HG02981 (cell line): Measurements from ENCODE around the gene OR10J5.
"Not testable (repeated sequence)": the region's sequence is repeated elsewhere in the genome, so short reads cannot be mapped to it uniquely, and the experiment has no call there.

Experiments
- ATAC-seq: cut with Tn5 transposase; IDR thresholded peaks from one replicate; pipeline ENCODE4 v1.9.1; 2021; ENCODE audit warnings: mild to moderate bottlenecking, moderate library complexity; ENCODE audit not compliant: unreplicated experiment

The OR10J5 gene

GRCh38 chr1:159535907-159536306 lies at the start of gene OR10J5:
Gene OR10J5, minus strand, starts transcription at chr1:159536007. Its CDS starts 0 bp downstream, at chr1:159536007.
- ATAC-seq: no peak

GRCh38 chr1:159584536-159584935 lies 48.7 kb upstream of the OR10J5 start:
- ATAC-seq: no peak

- ATAC-seq: no peak
These were observed 45.6 kb upstream of the OR10J5 start for GRCh38 chr1:159581422-159581821.

GRCh38 chr1:159580340-159580739 lies 44.5 kb upstream of the OR10J5 start:
- no peak for ATAC-seq

- ATAC-seq: no peak
These were observed 41.6 kb upstream of the OR10J5 start for GRCh38 chr1:159577446-159577845.

- no peak for ATAC-seq
These were observed 26.9 kb upstream of the OR10J5 start for GRCh38 chr1:159562680-159563079.

- no peak for ATAC-seq
These were observed 25.7 kb upstream of the OR10J5 start for GRCh38 chr1:159561497-159561896.

- no peak for ATAC-seq
These were observed 24.8 kb upstream of the OR10J5 start for GRCh38 chr1:159560599-159560998.

GRCh38 chr1:159556931-159557369 lies 21.1 kb upstream of the OR10J5 start:
- ATAC-seq: no peak

GRCh38 chr1:159554696-159555095 lies 18.9 kb upstream of the OR10J5 start:
- ATAC-seq: no peak

- no peak for ATAC-seq
These were observed 18.5 kb upstream of the OR10J5 start for GRCh38 chr1:159554261-159554660.

GRCh38 chr1:159548126-159548525 lies 12.3 kb upstream of the OR10J5 start:
- no peak for ATAC-seq

GRCh38 chr1:159532922-159533321 lies 2.9 kb downstream of the OR10J5 start:
- no peak for ATAC-seq

- ATAC-seq: not testable (repeated sequence)
These were observed 11.0 kb downstream of the OR10J5 start for GRCh38 chr1:159524792-159525191.

GRCh38 chr1:159510229-159510541 lies 25.6 kb downstream of the OR10J5 start:
- no peak for ATAC-seq

- ATAC-seq: no peak
These were observed 26.2 kb downstream of the OR10J5 start for GRCh38 chr1:159509440-159510228.

- ATAC-seq: no peak
These were observed 26.9 kb downstream of the OR10J5 start for GRCh38 chr1:159508951-159509350.

GRCh38 chr1:159505676-159506075 lies 30.1 kb downstream of the OR10J5 start:
- no peak for ATAC-seq

GRCh38 chr1:159501082-159501481 lies 34.7 kb downstream of the OR10J5 start:
- no peak for ATAC-seq

- ATAC-seq: not testable (repeated sequence)
These were observed 41.1 kb downstream of the OR10J5 start for GRCh38 chr1:159494513-159495210.

GRCh38 chr1:159493354-159493753 lies 42.5 kb downstream of the OR10J5 start:
- no peak for ATAC-seq

GRCh38 chr1:159492575-159493323 lies 43.1 kb downstream of the OR10J5 start:
- no peak for ATAC-seq
